ENCODE measurements around the gene EEF1A2.

The EEF1A2 gene

DNA sequence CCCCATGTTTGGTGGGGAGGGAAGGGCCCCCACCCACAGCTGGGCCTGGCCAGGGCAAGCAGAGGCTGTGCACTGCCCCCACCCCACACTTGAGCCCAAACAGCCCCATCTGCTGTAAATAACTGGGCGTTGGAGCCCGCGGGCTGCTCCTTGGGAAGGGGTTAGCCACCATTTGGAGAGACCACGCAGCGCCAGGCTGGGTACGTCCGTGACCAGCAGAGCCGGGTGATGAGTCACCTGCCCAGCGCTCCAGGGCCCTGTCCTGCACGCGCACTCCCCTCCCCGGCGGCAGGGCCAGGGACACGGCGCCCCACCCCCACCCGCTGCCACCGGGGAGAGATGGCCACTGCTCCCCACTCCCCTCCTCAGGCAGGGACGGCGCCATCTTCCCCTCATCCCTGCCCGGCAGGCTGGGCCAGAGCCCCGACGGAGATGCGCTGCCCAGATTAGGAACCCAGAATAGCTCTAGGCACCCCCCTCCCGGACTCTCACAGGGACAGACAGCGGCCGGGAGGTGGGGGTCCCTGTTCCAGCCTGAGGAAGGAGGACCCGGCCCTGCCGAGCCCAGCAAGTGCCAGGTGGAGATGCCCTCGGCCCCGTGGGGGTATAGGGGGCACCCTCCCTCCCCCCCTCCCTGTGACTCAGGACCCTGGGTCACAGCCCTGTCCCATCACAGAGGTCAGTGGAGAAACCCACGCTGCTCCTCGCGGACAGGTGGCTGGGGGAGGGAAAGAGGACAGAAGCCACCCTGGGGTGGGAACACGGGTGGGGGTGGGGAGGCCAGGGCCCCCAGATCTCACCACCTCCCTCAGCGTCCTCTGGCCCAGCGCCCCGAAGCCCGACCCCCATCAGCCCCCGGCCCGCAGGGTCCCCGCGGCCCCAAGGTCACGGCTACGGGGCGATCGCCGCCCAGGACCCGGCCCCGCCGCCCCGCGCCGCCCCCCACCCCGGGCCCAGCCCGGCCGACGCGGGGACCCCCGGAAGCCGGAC is 642 bp downstream of the EEF1A2 start:
- Histone ChIP-seq H3K27me3 (ENCODE audit: low read depth, low read length) (no peaks in the 10 kb centered on the region), H3K36me3 (replicated peaks; ENCODE audit: low read depth, low read length) (no peaks in the 10 kb centered on the region), H2AFZ (ENCODE audit: low read depth, low read length) (no peak overlapping the region), H3K27ac (ENCODE audit: low read length) (no peak overlapping the region), H3K9me3 (ENCODE audit: insufficient read depth, low read length) (no peaks in the 10 kb centered on the region), H3K4me3 (ENCODE audit: low read length) (no peak overlapping the region), H3K79me2 (ENCODE audit: low read length) (no peaks in the 10 kb centered on the region), H3K4me1 (ENCODE audit: low read length) (no peaks in the 10 kb centered on the region), H3K4me2 (ENCODE audit: low read length) (no peak overlapping the region), H3K9ac (ENCODE audit: low read length) (no peak overlapping the region), H4K20me1 (ENCODE audit: insufficient read depth, low read length) (no peaks in the 10 kb centered on the region)
- TF ChIP-seq EZH2phosphoT487 (IDR thresholded peaks at IDR 0.05; ENCODE audit: low read depth): no peak
- TF ChIP-seq, protein P1, sequence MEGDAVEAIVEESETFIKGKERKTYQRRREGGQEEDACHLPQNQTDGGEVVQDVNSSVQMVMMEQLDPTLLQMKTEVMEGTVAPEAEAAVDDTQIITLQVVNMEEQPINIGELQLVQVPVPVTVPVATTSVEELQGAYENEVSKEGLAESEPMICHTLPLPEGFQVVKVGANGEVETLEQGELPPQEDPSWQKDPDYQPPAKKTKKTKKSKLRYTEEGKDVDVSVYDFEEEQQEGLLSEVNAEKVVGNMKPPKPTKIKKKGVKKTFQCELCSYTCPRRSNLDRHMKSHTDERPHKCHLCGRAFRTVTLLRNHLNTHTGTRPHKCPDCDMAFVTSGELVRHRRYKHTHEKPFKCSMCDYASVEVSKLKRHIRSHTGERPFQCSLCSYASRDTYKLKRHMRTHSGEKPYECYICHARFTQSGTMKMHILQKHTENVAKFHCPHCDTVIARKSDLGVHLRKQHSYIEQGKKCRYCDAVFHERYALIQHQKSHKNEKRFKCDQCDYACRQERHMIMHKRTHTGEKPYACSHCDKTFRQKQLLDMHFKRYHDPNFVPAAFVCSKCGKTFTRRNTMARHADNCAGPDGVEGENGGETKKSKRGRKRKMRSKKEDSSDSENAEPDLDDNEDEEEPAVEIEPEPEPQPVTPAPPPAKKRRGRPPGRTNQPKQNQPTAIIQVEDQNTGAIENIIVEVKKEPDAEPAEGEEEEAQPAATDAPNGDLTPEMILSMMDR (IDR thresholded peaks at IDR 0.05; ENCODE audit: low read depth, low read length): no peak

DNA sequence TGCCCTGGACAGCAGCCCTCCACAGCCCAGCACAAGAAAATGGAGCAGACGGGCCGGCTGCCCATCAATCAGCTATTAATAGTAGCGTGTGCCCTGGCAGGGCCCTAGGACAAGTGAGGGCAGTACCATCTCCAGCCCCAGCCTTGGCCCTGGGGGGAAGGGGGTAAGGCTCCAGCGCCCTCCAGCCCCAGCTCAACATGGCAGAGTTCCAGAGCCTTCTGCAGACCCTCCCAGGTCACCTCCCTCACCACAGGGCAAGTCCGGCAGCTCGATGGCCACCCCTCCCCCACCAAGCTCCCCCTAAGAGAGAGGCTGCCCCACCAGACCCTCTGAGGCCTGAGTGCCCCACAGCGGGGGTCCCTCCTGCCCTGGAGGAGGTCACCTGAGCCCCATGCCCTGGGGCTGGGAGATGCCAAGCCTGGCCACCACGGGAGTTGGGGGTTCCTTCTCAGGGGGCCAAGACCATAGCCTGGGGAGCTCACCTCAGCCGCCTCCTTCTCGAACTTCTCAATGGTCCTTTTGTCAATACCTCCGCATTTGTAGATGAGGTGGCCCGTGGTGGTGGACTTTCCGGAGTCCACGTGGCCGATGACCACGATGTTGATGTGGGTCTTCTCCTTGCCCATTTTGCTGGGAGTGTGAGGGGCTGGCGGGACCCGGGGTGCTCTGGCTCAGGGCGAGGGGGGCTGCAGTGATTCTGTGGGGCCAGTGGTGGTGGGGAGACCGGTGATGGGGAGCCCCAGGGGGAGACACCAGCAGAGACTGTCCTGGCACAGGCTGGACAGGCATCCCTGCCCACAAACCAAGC is 1.5 kb downstream of the EEF1A2 start:
- H2AFZ ChIP-seq (ENCODE audit: low read depth, low read length): no peak overlapping the region
- H3K9ac ChIP-seq (ENCODE audit: low read length): no peak overlapping the region
- H3K4me2 ChIP-seq (ENCODE audit: low read length): no peak overlapping the region
- no peak overlapping the region for H3K4me3 ChIP-seq (ENCODE audit: low read length)
- TF ChIP-seq, protein P1 (IDR thresholded peaks at IDR 0.05; ENCODE audit: low read depth, low read length): no peak
- no peak for TF ChIP-seq EZH2phosphoT487 (IDR thresholded peaks at IDR 0.05; ENCODE audit: low read depth)
- no peaks in the 10 kb centered on the region for H3K4me1 ChIP-seq (ENCODE audit: low read length)
- H3K9me3 ChIP-seq (ENCODE audit: insufficient read depth, low read length): no peaks in the 10 kb centered on the region
- H3K27me3 ChIP-seq (ENCODE audit: low read depth, low read length): no peaks in the 10 kb centered on the region
- no peaks in the 10 kb centered on the region for H3K79me2 ChIP-seq (ENCODE audit: low read length)
- no peak overlapping the region for H3K27ac ChIP-seq (ENCODE audit: low read length)
- no peaks in the 10 kb centered on the region for H3K36me3 ChIP-seq (replicated peaks; ENCODE audit: low read depth, low read length)
- H4K20me1 ChIP-seq (ENCODE audit: insufficient read depth, low read length): no peaks in the 10 kb centered on the region

DNA sequence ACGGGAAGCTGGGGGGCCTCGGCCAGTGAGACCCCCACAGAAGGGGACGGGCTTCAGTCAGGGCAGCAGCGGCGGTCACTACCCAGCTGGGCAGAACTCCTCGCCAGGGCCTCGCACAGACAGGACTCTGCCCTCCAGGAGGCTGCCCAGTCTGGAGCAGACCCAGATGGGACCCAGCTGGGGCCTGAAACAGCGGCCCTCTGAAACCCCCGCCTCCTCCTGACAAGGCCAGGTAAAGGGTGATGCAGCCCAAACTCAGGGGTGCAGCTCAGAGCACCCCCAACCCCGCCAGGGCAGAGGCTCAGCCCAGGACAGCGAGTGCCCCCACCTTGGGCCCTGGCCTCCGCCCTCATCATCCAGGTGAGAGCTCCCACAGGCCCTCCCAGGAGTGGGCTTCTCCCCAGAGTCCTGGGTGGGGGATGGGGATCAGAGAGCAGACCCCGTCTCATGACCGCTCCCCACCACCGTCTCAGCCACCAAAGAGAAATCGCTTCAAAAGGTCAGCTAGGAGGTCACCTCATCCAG is 2.2 kb downstream of the EEF1A2 start:
- peak overlapping the region; percentile 67 for H3K4me2 ChIP-seq (ENCODE audit: low read length)
- no peaks in the 10 kb centered on the region for H4K20me1 ChIP-seq (ENCODE audit: insufficient read depth, low read length)
- H3K4me1 ChIP-seq (ENCODE audit: low read length): no peaks in the 10 kb centered on the region
- H3K27me3 ChIP-seq (ENCODE audit: low read depth, low read length): no peaks in the 10 kb centered on the region
- no peaks in the 10 kb centered on the region for H3K9me3 ChIP-seq (ENCODE audit: insufficient read depth, low read length)
- H2AFZ ChIP-seq (ENCODE audit: low read depth, low read length): no peak overlapping the region
- peak overlapping the region; percentile 45 for H3K4me3 ChIP-seq (ENCODE audit: low read length)
- no peak overlapping the region for H3K9ac ChIP-seq (ENCODE audit: low read length)
- no peaks in the 10 kb centered on the region for H3K79me2 ChIP-seq (ENCODE audit: low read length)
- no peak overlapping the region for H3K27ac ChIP-seq (ENCODE audit: low read length)
- TF ChIP-seq, protein P1 (IDR thresholded peaks at IDR 0.05; ENCODE audit: low read depth, low read length): no peak
- no peak for TF ChIP-seq EZH2phosphoT487 (IDR thresholded peaks at IDR 0.05; ENCODE audit: low read depth)
- no peaks in the 10 kb centered on the region for H3K36me3 ChIP-seq (replicated peaks; ENCODE audit: low read depth, low read length)
